WI38 (cell line): Measurements from ENCODE around the gene PRPSAP1.

Source experiments
- H3K4me3 ChIP-seq: 2 replicates; pipeline ENCODE4 v1.5.1; 2011; ENCODE audit warnings: low read depth, mild to moderate bottlenecking, control low read depth, low read length
- CTCF ChIP-seq: IDR thresholded peaks from 2 replicates; pipeline ENCODE4 v1.5.1; 2012; ENCODE audit warnings: low read depth, mild to moderate bottlenecking, control low read depth, low read length

The PRPSAP1 gene

GRCh38 chr17:76278268-76278908 lies 75.3 kb downstream of the PRPSAP1 start:
- no peak overlapping the region for H3K4me3 ChIP-seq
- TF ChIP-seq CTCF: no peak

GRCh38 chr17:76277300-76278267 lies 76.1 kb downstream of the PRPSAP1 start:
- TF ChIP-seq CTCF: no peak
- no peak overlapping the region for H3K4me3 ChIP-seq

GRCh38 chr17:76276461-76277299 lies 77.0 kb downstream of the PRPSAP1 start:
- H3K4me3 ChIP-seq: no peak overlapping the region
- TF ChIP-seq CTCF: no peak

- no peak for TF ChIP-seq CTCF
- H3K4me3 ChIP-seq: no peak overlapping the region
These were observed 77.7 kb downstream of the PRPSAP1 start for GRCh38 chr17:76276069-76276431.

GRCh38 chr17:76275382-76276068 lies 78.2 kb downstream of the PRPSAP1 start:
- TF ChIP-seq CTCF: no peak
- no peak overlapping the region for H3K4me3 ChIP-seq

- no peak for TF ChIP-seq CTCF
- no peak overlapping the region for H3K4me3 ChIP-seq
These were observed 79.4 kb downstream of the PRPSAP1 start for GRCh38 chr17:76274112-76274956.
